Activated CD4-positive, alpha-beta T cell treated with anti-CD3 and anti-CD28 coated beads, Interleukin-2, amount 50 U/mL, for 1 hour (primary cell): ENCODE results near the gene SELPLG.
"Not testable (repeated sequence)": the region's sequence is repeated elsewhere in the genome, so short reads cannot be mapped to it uniquely, and the experiment has no call there.

ENCODE experiments used
- DNase-seq: peaks from one replicate; pipeline ENCODE4 v3.0.0-alpha.2; 2020

The SELPLG gene, protein sequence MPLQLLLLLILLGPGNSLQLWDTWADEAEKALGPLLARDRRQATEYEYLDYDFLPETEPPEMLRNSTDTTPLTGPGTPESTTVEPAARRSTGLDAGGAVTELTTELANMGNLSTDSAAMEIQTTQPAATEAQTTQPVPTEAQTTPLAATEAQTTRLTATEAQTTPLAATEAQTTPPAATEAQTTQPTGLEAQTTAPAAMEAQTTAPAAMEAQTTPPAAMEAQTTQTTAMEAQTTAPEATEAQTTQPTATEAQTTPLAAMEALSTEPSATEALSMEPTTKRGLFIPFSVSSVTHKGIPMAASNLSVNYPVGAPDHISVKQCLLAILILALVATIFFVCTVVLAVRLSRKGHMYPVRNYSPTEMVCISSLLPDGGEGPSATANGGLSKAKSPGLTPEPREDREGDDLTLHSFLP

DNA sequence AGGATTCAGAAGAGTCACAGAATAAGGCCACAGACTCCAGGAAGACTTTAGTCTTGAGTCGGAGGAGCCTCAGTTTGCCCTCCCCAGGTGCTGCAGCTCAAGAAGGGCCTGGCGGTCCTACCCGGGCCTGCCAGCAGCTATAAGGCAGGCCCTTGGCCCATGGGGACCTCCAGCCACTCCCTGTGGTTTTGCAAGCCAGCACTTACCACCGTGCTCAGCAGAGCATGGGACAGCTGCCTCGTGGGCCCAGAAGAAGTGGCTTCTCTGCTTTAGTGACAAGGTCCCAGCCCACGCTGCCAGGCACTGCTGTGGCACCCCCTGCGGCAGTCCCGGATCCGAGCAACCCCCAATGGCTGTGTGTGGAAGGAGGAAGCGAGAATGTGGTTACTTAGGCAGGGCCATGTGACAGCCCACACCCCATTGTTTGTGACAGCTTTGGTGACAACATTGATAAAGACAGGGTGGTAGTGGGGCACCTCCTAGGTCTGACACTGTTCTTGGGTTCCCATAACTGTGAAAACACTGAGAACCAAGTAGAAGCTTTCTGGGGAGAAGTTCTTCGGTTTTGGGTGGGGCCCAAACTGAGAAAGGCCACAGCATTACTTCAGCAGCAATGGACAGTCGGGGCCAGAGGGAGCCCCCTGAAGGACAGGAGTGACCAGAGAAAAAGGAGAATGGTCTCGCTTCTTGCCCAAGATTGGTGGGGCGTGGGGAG is at the start of gene SELPLG:
TSS of gene SELPLG (minus strand) at position 361 of the 715 bp plus-strand sequence. CDS start 9,587 bp downstream, outside the sequence.
- peak; percentile 81 for DNase-seq

GRCh38 chr12:108681317-108681716 is 47.6 kb upstream of the SELPLG start:
- DNase-seq, result no peak

DNA sequence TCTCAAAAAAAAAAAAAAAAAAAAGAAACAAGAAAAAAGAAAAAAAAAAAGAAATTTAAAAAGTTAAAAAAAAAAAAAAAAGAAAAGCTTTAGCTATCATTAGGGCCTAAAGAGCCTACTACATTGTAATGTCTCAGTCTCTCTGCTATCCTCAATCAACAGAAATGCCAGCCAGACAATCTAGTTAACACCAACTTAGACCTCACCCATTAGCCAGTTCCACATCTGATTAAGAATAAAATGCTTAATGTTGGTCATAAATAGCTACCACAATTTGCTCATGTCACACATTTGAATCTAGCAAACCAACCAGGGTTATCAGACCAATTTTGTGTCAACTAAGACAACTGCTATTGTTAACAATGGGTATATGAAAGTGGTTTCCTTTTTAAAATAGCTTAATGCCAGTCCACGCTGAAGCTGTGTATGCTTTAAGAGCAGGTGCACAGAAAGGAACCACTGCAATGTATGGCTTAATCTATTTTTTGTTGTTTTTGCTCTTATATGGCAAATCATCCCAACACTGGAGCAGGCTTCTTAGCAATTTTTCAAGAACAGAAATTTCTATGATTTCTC is 45.5 kb upstream of the SELPLG start:
- no peak for DNase-seq

DNA sequence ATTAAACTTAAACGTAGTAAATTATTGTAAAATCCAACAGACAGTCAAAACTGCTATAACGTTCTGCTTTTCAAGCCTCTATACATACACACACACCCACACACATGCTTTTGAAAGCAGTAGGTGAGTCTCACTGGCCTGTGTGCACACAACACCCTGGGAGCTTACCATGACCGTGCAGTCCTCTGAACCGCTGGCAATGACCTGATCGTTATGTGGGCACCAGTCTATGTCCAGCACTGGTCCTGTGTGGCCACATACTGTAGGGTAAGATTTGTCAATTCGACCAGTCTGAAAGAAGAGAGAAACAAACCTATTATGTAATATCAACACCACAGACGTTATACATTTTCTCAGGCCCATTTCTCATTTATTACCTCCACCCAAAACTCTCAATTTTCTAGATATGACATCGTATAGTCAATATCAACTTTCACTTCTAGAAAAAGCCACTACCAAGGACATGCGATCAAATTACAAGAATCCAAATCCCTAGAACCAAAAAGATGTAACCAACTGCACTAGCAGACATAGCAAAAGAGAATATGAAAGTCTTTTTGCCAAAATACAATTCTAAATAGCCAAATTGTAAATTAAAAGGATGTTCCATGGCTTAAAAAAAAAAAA is 44.5 kb upstream of the SELPLG start:
- no peak for DNase-seq

- no peak for DNase-seq
Measured at GRCh38 chr12:108677381-108677780, 43.7 kb upstream of the SELPLG start.

DNA sequence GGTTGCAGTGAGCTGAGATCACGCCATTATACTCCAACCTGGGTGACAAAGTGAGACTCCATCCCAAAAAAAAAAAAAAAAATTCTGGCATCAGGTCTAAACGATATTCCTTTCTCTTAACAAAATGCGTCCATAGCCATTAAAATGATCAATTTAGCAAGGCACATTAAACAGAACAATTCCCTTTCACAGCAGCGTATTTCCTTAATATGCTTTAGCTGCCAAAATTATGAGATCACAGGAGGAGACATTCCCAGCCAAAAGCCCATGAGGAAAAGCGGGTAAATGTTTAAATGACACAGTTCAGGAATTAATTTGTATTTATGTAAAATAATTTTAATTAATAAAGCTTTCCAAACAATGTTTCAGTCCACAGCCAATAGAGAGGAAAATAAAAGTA is 43.0 kb upstream of the SELPLG start:
- no peak for DNase-seq

GRCh38 chr12:108675792-108676191 is 42.1 kb upstream of the SELPLG start:
- no peak for DNase-seq

- no peak for DNase-seq
Measured at GRCh38 chr12:108672054-108672453, 38.4 kb upstream of the SELPLG start.

DNA sequence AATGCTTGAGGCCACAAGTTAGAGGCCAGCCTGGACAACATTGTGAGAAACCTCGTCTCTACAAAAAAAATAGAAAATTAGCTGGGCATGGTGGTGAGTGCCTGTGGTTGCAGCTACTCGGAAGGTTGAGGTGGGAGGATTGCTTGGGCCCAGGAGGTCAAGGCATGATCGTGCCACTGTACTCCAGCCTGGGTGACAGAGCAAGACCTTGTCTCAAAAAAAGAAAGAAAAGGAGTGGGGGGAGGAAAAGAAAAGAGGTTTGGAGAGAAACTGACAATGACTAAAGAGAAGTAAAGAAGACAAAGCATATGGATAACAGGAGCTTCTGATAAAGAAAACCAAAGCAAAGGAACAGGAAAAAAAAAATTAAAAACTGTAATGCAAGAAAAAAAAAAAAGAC is 37.4 kb upstream of the SELPLG start:
- DNase-seq, result no peak

GRCh38 chr12:108670066-108670631 is 36.5 kb upstream of the SELPLG start:
- DNase-seq, result no peak

GRCh38 chr12:108668542-108668941 is 34.8 kb upstream of the SELPLG start:
- no peak for DNase-seq

DNA sequence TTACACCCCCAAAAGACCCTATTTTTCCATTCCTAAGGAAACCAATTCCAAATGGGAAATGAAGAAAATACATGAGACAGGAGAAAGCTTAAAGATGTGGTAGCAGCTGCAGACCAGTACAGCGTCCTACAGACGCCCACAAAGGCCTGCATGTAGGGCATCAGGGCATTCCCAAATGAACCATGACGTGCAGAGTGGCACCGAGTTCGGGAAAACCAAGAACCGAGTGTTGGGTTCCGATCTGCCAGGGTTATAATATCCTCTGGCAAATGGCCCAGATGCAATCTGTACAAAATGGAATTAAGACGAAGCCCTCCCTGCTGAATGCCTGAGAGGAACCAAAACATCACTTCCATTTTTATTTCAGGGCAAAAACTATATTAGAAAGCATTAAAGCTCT is 34.4 kb upstream of the SELPLG start:
- no peak for DNase-seq

DNA sequence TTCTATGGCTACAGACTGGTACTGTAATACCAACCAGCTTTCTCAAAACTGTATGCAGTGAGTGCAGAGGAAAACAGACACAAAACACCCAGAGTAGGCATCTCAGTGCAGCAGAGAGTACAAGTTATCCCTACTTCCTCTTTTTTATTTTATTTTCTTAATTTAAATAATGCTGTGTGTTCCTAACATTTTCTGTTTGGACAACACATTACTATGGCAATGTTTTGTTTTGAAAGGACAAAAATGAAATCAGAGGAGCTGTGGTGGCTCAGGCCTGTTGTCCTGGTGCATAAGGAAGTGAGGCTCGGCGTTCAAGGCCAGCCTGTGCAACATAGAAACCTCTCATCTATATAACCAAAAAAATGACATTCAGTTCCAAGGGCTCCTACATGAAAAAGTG is 33.7 kb upstream of the SELPLG start:
- DNase-seq, result no peak

DNA sequence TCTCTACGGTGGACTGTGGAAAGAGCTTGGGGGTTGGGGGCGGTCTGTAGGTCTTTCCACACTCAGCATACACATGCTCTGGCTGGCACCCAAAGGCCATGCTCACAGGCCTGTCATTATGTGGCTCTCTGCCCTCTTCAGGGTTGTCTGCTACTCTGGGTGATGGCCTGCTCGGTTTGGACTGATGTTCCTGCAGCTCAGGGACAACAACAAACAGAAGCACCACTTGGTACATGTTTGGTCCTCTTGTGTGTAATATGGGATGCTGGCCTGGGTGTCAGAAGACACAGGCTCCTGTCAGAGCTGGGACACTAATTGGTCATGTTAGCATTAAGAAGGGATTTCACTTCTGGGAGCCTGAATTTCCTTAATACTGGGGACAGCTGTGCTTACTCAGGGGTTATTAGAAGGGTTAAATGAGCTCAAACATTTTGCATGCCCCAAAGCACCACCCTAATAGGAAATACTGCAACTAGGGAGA is 32.7 kb upstream of the SELPLG start:
- no peak for DNase-seq

DNA sequence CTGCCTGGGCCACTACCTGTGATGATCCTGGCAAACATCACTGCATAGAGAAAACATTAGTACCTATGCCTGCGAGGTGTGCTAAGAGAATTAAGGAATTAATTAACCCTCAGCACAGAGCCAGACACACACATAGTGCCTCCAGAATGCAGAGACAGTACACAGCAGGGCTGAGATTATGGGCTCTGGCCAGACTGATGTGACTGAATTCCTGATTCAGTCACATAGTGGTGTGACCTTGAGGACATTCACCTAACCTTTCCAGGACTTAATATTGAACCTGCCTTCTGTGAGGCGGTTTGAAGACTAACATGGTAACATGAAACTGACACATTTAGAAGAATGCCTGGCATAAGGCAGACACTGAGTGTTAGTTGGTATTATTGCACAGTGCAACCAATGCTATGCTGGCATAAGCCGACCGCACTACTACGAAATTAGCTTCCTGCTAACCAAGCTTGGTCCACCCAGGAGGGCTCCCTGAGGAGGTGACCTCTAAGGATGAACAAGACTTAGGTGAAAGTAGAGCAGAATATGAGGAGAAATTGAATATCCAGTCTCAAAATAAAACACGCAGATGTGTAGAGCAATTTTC is 32.0 kb upstream of the SELPLG start:
- no peak for DNase-seq

DNA sequence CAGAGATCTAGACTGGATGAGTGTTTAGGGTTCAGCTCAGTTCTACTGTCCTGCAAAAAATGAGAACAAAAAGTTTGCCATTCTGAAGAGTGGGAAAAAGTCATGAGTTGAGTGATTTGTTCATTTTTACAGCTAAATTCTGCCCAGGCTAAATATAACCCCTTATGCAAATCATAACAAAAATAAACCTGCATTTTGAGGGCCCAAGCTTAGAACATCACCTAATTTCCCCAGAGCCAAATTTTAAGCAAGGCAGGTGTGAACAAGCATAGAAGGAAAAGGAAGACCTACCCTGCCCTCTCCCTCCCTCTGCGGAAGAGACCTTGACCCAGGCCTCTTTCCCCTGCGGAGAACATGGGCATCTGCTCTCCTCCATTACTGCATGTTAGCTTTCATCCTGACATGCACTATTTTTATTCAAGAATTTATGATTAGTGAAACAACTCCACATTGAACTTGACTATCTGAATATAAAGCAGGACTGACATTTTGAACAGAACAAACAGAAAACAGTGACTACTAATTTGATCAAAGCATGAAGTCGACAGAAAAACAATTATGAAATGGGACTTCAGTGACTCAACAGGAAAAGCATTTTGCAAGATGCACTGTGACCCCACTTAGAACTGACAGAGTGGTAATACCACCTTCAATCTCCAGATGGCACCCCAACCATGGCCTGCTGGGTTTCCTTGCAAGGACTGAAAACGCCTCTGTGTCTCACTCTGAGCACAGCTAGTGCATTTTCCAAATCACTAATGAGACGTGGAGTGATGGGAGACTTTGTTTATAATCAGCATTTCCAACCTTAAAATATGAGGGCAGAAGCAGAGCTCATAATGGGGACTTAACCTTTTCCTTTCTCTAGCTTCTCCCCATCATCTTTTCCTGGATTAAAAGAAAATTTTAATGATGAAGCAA is 30.9 kb upstream of the SELPLG start:
- DNase-seq, result peak; percentile 81

GRCh38 chr12:108663324-108664015 is 29.8 kb upstream of the SELPLG start:
- DNase-seq, result no peak

DNA sequence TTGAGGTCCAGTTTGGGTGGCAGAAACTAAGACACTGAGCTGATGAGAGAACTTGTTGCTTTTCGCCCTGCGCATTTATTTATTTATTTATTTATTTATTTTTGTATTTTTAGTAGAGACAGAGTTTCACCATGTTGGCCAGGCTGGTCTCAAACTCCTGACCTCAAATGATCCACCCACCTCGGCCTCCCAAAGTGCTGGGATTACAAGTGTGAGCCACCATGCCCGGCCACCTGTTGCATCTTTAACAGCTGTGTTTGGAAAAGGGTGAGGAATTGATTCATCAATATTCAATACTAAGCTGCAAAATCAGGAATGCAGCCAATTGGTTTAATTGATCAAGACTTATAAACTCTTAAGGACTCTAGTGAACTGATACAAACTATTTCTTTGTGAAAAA is 24.4 kb upstream of the SELPLG start:
- not testable (repeated sequence) for DNase-seq

DNA sequence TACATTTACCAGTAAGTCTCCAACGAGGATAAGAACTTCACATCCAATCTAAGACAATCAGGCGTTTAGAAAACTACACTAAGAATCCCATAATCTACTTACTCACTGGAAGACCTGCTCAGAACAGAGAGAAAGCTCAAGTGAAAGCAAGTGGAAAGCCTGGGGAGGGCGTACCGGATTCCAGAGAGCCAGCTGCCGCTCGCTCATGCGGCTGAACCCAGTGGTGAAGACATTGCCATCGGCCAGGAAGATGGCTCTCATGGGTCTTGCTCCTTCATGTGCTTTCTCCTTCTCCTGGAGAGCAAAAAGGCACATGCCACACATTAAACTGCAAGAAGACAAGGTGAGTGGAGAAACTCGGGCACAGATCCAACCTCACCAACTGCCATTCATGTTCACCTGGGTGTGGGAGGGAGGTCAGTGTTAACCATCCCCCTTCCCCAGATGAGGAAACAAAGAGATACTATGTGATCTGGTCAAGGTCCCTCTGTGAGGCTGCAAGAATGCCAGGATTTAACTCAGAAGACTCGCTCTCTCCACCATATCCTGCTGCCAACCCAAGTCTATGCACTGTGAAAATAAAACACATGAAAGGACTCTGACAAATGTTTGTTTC is 23.5 kb upstream of the SELPLG start:
- no peak for DNase-seq

- DNase-seq, result not testable (repeated sequence)
Measured at GRCh38 chr12:108656247-108656646, 22.6 kb upstream of the SELPLG start.
